ENCODE data around the gene UGDH. TPM values are rescaled to one million over a fixed set of nuclear protein-coding genes. Genes with fewer than 3 reads are reported as not detected.

Gene UGDH
- total RNA-seq, 1 experiment from 2014 or later = 104 TPM

- no peak overlapping the region for H3K14ac ChIP-seq (ENCODE audit: insufficient read depth, low read length)
- H2AFZ ChIP-seq (ENCODE audit: low read length) = no peak overlapping the region
Observed at GRCh38 chr4:39464886-39465501, 62.2 kb downstream of the UGDH start.

More at GRCh38 chr4:39464886-39465501, 62.2 kb downstream of the UGDH start:
- peaks cover 8 to 43% (median 40%) of the 10 kb centered on the region in 3 experiments; a peak in 6 of 7 replicates for H3K36me3 Mint-ChIP-seq (ENCODE audit: insufficient read depth in 1 of 3, low read depth in 3 of 3)
- Histone ChIP-seq H4K91ac (ENCODE audit: insufficient read length, low read depth, low read length) (no peak overlapping the region), H3T11ph (ENCODE audit: low read length) (no peak overlapping the region), H3K27me3 (ENCODE audit: insufficient read depth, low read length) (no peaks in the 10 kb centered on the region), H3K79me2 (ENCODE audit: insufficient read depth, low read length) (no peaks in the 10 kb centered on the region), H2BK20ac (ENCODE audit: low read depth, low read length, poor library complexity, severe bottlenecking) (no peak overlapping the region), H3K4me2 (ENCODE audit: insufficient read depth, insufficient read length, low read length) (no peak overlapping the region), H3K9ac (ENCODE audit: extremely low read depth, insufficient read length, low read length) (no peak overlapping the region), H3K27ac (ENCODE audit: insufficient read length, low read depth, low read length) (no peak overlapping the region), H2BK5ac (ENCODE audit: insufficient read length, low read length) (no peak overlapping the region), H2BK120ac (ENCODE audit: low read depth, low read length, poor library complexity, severe bottlenecking) (no peak overlapping the region), H4K5ac (ENCODE audit: insufficient read length, low read depth, low read length) (no peak overlapping the region), H3K18ac (ENCODE audit: insufficient read length, low read depth, low read length) (no peak overlapping the region), H4K20me1 (ENCODE audit: control insufficient read depth, insufficient read depth, insufficient read length) (no peaks in the 10 kb centered on the region), H3K4me1 (ENCODE audit: insufficient read depth, low read length) (no peaks in the 10 kb centered on the region), H3K9me3 (ENCODE audit: control insufficient read depth, low read depth, low read length) (no peaks in the 10 kb centered on the region), H3K4ac (ENCODE audit: low read depth, low read length) (no peak overlapping the region), H2BK12ac (ENCODE audit: insufficient read length, low read depth, low read length) (no peak overlapping the region), H3K56ac (ENCODE audit: insufficient read length, low read depth, low read length) (no peak overlapping the region), H3K79me1 (ENCODE audit: insufficient read depth, low read depth, low read length, poor library complexity, severe bottlenecking) (no peaks in the 10 kb centered on the region), H2AK5ac (ENCODE audit: insufficient read length, low read length) (no peak overlapping the region), H4K8ac (replicated peaks; ENCODE audit: insufficient read length, low read depth, low read length) (no peak overlapping the region), H2BK15ac (ENCODE audit: low read depth, low read length) (no peak overlapping the region), H3K23me2 (ENCODE audit: insufficient read length, low read depth, low read length, poor library complexity, severe bottlenecking) (no peaks in the 10 kb centered on the region), H3K23ac (ENCODE audit: insufficient read length, low read depth, low read length) (no peak overlapping the region)
- TF ChIP-seq CTCF (conservative IDR thresholded peaks at IDR 0.05) = no peak
- H3K4me3 Mint-ChIP-seq = no peak overlapping the region
- DNase-seq = no peak
- H3K9me3 Mint-ChIP-seq = no peaks in the 10 kb centered on the region
- WGBS (ENCODE audit: extremely low coverage, insufficient read length, low lambda C conversion rate) = no CpG with 5 or more reads among the region's 2 CpGs
- H3K27ac Mint-ChIP-seq = no peak overlapping the region
- no peaks in the 10 kb centered on the region for H3K27me3 Mint-ChIP-seq (ENCODE audit: low read depth)
- peaks cover 2 to 4% of the 10 kb centered on the region in 2 experiments; a peak in 1 of 4 replicates for H3K4me1 Mint-ChIP-seq
